T-helper 2 cell treated with Interferon-gamma antibody and Interleukin-4, amounts not matched to agents 5 μg/mL and 100 μg/mL, for 36 hours (primary cell): ENCODE measurements around the gene BLTP3B.

Experiments used
- DNase-seq: peaks from one replicate; pipeline ENCODE4 v3.0.0; 2021; ENCODE audit warnings: low spot score
- H3K27ac Mint-ChIP-seq: one replicate; pipeline ENCODE4 v1.8.0; 2021; ENCODE audit warnings: mild to moderate bottlenecking, mixed read lengths
- H3K27me3 Mint-ChIP-seq: one replicate; pipeline ENCODE4 v1.8.0; 2021; ENCODE audit warnings: low read depth, mixed read lengths
- H3K36me3 Mint-ChIP-seq: one replicate; pipeline ENCODE4 v1.8.0; 2021; ENCODE audit warnings: low read depth, mixed read lengths
- H3K4me1 Mint-ChIP-seq: one replicate; pipeline ENCODE4 v1.8.0; 2021; ENCODE audit warnings: low read depth, mixed read lengths
- H3K4me3 Mint-ChIP-seq: one replicate; pipeline ENCODE4 v1.8.0; 2022; ENCODE audit warnings: mild to moderate bottlenecking, moderate library complexity, mixed read lengths
- H3K9me3 Mint-ChIP-seq: one replicate; pipeline ENCODE4 v1.8.0; 2021; ENCODE audit warnings: mixed read lengths

The BLTP3B gene

GRCh38 chr12:100154474-100155247, 12.0 kb upstream of the BLTP3B start:
- Mint-ChIP-seq H3K36me3 (peaks cover 4% of the 10 kb centered on the region), H3K4me1 (peaks cover 6% of the 10 kb centered on the region), H3K27me3 (no peaks in the 10 kb centered on the region), H3K4me3 (no peak overlapping the region), H3K27ac (no peak overlapping the region), H3K9me3 (no peaks in the 10 kb centered on the region)
- DNase-seq, result peak; percentile 65

DNA sequence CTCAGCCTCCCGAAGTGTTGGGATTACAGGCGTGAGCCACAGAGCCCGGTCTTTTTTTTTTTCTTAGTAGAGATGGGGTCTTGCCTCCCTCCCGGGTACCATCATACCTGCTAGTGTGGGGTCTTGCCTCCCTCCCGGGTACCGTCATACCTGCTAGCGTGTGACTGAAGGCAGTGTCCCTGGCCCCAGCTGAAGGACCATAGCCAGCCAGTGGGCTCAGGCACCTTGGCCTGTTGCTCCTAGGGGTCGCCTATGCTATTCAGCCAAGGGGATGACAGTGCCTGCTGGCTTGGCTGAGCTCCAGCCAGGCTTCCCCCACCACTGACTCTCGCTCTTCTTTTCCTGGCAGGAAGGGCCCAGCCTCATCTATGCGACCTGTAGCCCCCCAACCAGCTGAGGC, 10.5 kb upstream of the BLTP3B start:
- Mint-ChIP-seq H3K27me3 (no peaks in the 10 kb centered on the region), H3K27ac (no peak overlapping the region), H3K9me3 (no peaks in the 10 kb centered on the region)

DNA sequence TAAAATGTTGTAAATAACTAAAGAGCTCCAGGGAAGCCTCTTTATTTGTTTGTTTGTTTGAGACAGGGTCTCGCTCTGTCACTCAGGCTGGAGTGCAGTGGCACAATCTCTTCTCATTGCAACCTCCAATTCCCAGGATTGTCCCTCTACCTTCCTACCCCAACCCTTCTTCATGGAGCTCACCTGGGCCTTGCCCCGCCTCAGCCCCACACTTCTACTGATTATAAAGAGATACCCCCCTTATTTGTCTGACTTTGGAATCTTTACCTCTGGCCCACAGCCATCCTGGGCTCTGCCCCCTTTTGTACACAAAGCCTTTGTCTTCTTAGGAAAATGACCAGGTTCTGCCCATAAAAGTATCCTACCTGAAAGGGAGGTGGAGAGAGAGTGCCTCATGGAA, 9.1 kb upstream of the BLTP3B start:
- peaks cover 4% of the 10 kb centered on the region for H3K36me3 Mint-ChIP-seq
- no peak for DNase-seq
- peaks cover 6% of the 10 kb centered on the region for H3K4me1 Mint-ChIP-seq
- H3K4me3 Mint-ChIP-seq, result no peak overlapping the region
- H3K27ac Mint-ChIP-seq, result no peak overlapping the region
- no peaks in the 10 kb centered on the region for H3K9me3 Mint-ChIP-seq
- H3K27me3 Mint-ChIP-seq, result no peaks in the 10 kb centered on the region

More for the DNA sequence above, 10.5 kb upstream of the BLTP3B start:
- H3K4me3 Mint-ChIP-seq, result no peak overlapping the region
- DNase-seq, result no peak
- peaks cover 6% of the 10 kb centered on the region for H3K4me1 Mint-ChIP-seq
- peaks cover 4% of the 10 kb centered on the region for H3K36me3 Mint-ChIP-seq

- Mint-ChIP-seq H3K4me1 (peaks cover 16% of the 10 kb centered on the region), H3K36me3 (peaks cover 2% of the 10 kb centered on the region), H3K27me3 (no peaks in the 10 kb centered on the region), H3K27ac (no peak overlapping the region), H3K9me3 (no peaks in the 10 kb centered on the region), H3K4me3 (no peak overlapping the region)
- no peak for DNase-seq
These were observed 3.6 kb upstream of the BLTP3B start for GRCh38 chr12:100146252-100146651.

DNA sequence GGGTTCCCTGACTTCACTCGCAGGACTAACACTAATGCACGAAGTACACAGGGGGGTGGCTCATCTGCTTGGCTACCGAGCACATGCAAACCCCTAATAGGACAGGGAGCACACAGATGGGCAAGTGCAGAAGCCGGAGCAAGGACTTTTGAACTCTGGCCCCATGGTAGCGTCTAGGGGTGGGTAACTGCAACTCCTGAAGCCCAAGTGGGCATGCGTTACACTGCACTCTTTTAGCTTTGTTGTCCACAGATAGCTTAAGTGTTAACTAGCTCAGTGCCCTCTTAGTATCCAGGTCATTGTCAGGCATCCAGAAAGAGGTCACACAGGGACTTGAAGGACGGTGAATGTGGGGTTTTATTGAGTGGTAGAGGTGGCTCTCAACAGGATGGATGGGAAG, 3.0 kb upstream of the BLTP3B start:
- peaks cover 18% of the 10 kb centered on the region for H3K4me1 Mint-ChIP-seq
- no peaks in the 10 kb centered on the region for H3K27me3 Mint-ChIP-seq
- H3K27ac Mint-ChIP-seq, result no peak overlapping the region
- peaks cover 2% of the 10 kb centered on the region for H3K36me3 Mint-ChIP-seq
- no peaks in the 10 kb centered on the region for H3K9me3 Mint-ChIP-seq
- no peak for DNase-seq
- H3K4me3 Mint-ChIP-seq, result no peak overlapping the region

- peak; percentile 40 for DNase-seq
- H3K36me3 Mint-ChIP-seq, result peaks cover 8% of the 10 kb centered on the region
- H3K9me3 Mint-ChIP-seq, result no peaks in the 10 kb centered on the region
- H3K4me3 Mint-ChIP-seq, result peak overlapping the region; percentile 93
- peak overlapping the region; percentile 98 for H3K27ac Mint-ChIP-seq
- peaks cover 50% of the 10 kb centered on the region for H3K4me1 Mint-ChIP-seq
- H3K27me3 Mint-ChIP-seq, result no peaks in the 10 kb centered on the region
These were observed 450 bp downstream of the BLTP3B start for GRCh38 chr12:100141998-100142850.

GRCh38 chr12:100141666-100141997, 1.0 kb downstream of the BLTP3B start:
- Mint-ChIP-seq H3K4me3 (peak overlapping the region; percentile 90), H3K27ac (peak overlapping the region; percentile 96), H3K4me1 (peaks cover 52% of the 10 kb centered on the region), H3K9me3 (no peaks in the 10 kb centered on the region), H3K27me3 (no peaks in the 10 kb centered on the region), H3K36me3 (peaks cover 12% of the 10 kb centered on the region)
- DNase-seq, result peak; percentile 69

DNA sequence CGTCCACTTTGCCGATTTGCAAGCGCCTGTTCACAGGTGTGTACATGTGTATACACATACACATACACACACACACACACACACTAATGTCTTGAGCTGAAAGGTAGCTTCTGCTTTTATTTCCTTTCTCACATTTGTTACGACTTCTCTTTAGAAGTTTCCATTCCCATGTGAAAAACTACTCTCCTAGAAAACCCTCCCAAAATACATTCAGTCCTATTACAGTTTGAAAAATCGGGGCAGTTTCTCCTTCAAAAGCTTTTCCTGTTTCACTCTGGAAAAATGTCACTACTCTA, 3.9 kb downstream of the BLTP3B start:
- H3K27ac Mint-ChIP-seq, result peak overlapping the region; percentile 1
- peaks cover 5% of the 10 kb centered on the region for H3K9me3 Mint-ChIP-seq
- no peak for DNase-seq
- peak overlapping the region; percentile 28 for H3K4me3 Mint-ChIP-seq
- no peaks in the 10 kb centered on the region for H3K27me3 Mint-ChIP-seq
- peaks cover 21% of the 10 kb centered on the region for H3K36me3 Mint-ChIP-seq
- H3K4me1 Mint-ChIP-seq, result peaks cover 58% of the 10 kb centered on the region

DNA sequence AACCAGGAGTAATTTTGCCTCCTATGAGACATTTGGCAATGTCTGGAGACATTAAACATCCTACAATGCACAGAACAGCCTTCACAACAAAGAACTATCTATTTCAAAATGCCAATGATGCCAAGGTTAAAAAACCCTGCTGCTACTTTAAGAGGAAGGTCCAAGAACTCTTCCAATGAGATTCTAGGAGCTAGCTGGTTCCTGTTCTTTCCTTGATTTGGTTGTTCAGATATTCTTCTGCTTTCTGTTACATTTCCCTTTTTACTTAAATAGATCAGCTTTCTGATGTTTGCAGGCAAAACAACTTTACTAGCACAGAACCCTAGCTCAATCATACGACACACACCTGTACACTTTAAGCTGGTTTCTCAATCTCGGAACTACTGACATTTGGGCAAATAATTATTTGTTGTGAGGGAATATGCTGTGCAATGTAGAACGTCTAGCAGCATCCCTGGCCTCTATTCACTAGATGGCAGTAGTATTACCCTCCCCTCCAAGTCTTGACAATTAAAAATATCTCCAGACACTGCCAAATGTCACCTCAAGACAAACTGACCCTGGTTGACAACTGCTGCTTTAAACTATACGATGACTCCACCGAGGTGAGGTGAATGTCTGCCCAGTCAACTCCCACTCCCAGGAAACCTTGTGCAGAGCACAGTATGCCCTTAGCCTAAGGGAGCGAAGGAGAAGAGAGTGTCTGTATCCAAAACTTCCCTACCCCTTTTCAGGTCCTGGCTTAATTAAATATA, 4.4 kb downstream of the BLTP3B start:
- H3K27ac Mint-ChIP-seq, result peak overlapping the region; percentile 16
- peak overlapping the region; percentile 28 for H3K4me3 Mint-ChIP-seq
- H3K9me3 Mint-ChIP-seq, result peaks cover 8% of the 10 kb centered on the region
- peaks cover 23% of the 10 kb centered on the region for H3K36me3 Mint-ChIP-seq
- DNase-seq, result no peak
- H3K27me3 Mint-ChIP-seq, result no peaks in the 10 kb centered on the region
- H3K4me1 Mint-ChIP-seq, result peaks cover 57% of the 10 kb centered on the region

GRCh38 chr12:100133200-100133599, 9.5 kb downstream of the BLTP3B start:
- Mint-ChIP-seq H3K36me3 (peaks cover 22% of the 10 kb centered on the region), H3K9me3 (peaks cover 15% of the 10 kb centered on the region), H3K27ac (no peak overlapping the region), H3K27me3 (no peaks in the 10 kb centered on the region), H3K4me1 (peaks cover 41% of the 10 kb centered on the region), H3K4me3 (no peak overlapping the region)
- DNase-seq, result no peak

DNA sequence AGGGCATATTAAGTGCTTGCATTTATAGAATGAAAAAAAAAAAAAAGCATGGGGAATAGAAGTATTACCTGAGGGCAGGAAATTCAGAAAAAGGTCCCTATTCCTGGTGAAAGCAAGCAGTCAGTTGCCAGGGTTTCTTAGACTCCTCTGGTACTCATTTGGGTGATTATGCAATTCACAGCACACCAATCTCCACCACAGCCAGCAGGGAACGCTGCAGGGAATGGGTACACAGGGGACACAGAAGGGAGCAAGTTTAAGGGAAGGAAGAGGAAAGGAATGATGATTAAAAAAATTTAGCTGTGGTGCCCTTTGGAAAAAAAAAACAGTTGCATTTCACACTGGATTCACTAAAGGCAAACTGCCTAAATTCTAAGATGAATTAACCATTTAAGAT, 14.2 kb downstream of the BLTP3B start:
- H3K4me3 Mint-ChIP-seq, result peak overlapping the region; percentile 33
- peaks cover 10% of the 10 kb centered on the region for H3K9me3 Mint-ChIP-seq
- H3K4me1 Mint-ChIP-seq, result peaks cover 26% of the 10 kb centered on the region
- no peaks in the 10 kb centered on the region for H3K27me3 Mint-ChIP-seq
- peak overlapping the region; percentile 32 for H3K27ac Mint-ChIP-seq
- DNase-seq, result no peak
- peaks cover 9% of the 10 kb centered on the region for H3K36me3 Mint-ChIP-seq

GRCh38 chr12:100127766-100128511, 14.7 kb downstream of the BLTP3B start:
- Mint-ChIP-seq H3K27me3 (no peaks in the 10 kb centered on the region), H3K4me1 (peaks cover 22% of the 10 kb centered on the region), H3K27ac (peak overlapping the region; percentile 32), H3K9me3 (peaks cover 7% of the 10 kb centered on the region), H3K36me3 (peaks cover 6% of the 10 kb centered on the region), H3K4me3 (peak overlapping the region; percentile 33)
- no peak for DNase-seq

GRCh38 chr12:100123316-100124095, 19.2 kb downstream of the BLTP3B start:
- H3K36me3 Mint-ChIP-seq, result peaks cover 18% of the 10 kb centered on the region
- no peak for DNase-seq
- no peak overlapping the region for H3K4me3 Mint-ChIP-seq
- H3K4me1 Mint-ChIP-seq, result peaks cover 13% of the 10 kb centered on the region
- H3K27ac Mint-ChIP-seq, result no peak overlapping the region
- H3K9me3 Mint-ChIP-seq, result peaks cover 23% of the 10 kb centered on the region
- H3K27me3 Mint-ChIP-seq, result no peaks in the 10 kb centered on the region
